Parathyroid adenoma (tissue), 2 donors: ENCODE measurements around the gene TBC1D5.

ENCODE experiments used
- H2AFZ ChIP-seq: fragments of 300-600 bp; sonication (generic); one replicate; pipeline ENCODE4 v1.7.0; 2017; ENCODE audit warnings: antibody characterized with exemption, mild to moderate bottlenecking
- H3K27ac ChIP-seq: fragments of 300-600 bp; sonication (generic); one replicate; pipeline ENCODE4 v1.7.0; 2017
- H3K27me3 ChIP-seq: fragments of 300-600 bp; sonication (generic); one replicate; pipeline ENCODE4 v1.7.0; 2017; ENCODE audit warnings: low read length; ENCODE audit not compliant: control insufficient read depth, insufficient read depth
- H3K36me3 ChIP-seq: fragments of 300-600 bp; sonication (generic); one replicate; pipeline ENCODE4 v1.7.0; 2017; ENCODE audit warnings: low read length; ENCODE audit not compliant: control insufficient read depth, insufficient read depth
- H3K4me1 ChIP-seq: fragments of 300-600 bp; sonication (generic); one replicate; pipeline ENCODE4 v1.7.0; 2017; ENCODE audit warnings: control low read depth
- H3K4me2 ChIP-seq: fragments of 300-600 bp; sonication (generic); one replicate; pipeline ENCODE4 v1.7.0; 2017; ENCODE audit warnings: low read length
- H3K4me3 ChIP-seq: fragments of 300-600 bp; sonication (generic); one replicate; pipeline ENCODE4 v1.7.0; 2017; ENCODE audit warnings: low read depth, low read length
- H3K79me2 ChIP-seq: fragments of 300-600 bp; sonication (generic); one replicate; pipeline ENCODE4 v1.7.0; 2017; ENCODE audit warnings: control low read depth
- H3K9ac ChIP-seq: fragments of 300-600 bp; sonication (generic); one replicate; pipeline ENCODE4 v1.7.0; 2017; ENCODE audit warnings: mild to moderate bottlenecking
- H3K9me3 ChIP-seq: fragments of 300-600 bp; sonication (generic); one replicate; pipeline ENCODE4 v1.7.0; 2017; ENCODE audit warnings: low read length; ENCODE audit not compliant: control insufficient read depth
- CTCF ChIP-seq: fragments of 300-600 bp; sonication (generic); IDR thresholded peaks from one replicate; pipeline ENCODE4 v1.7.0; 2017; ENCODE audit warnings: antibody characterized with exemption, mild to moderate bottlenecking
- donor health status: primary hyperparathyroidism.

The TBC1D5 gene

GRCh38 chr3:17207019-17207418 lies 535.4 kb downstream of the TBC1D5 start:
- H3K4me2 ChIP-seq: no peak overlapping the region
- H2AFZ ChIP-seq: no peak overlapping the region
- H3K9me3 ChIP-seq: no peaks in the 10 kb centered on the region
- H3K27me3 ChIP-seq: no peaks in the 10 kb centered on the region
- no peak overlapping the region for H3K9ac ChIP-seq
- H3K27ac ChIP-seq: no peak overlapping the region
- no peaks in the 10 kb centered on the region for H3K4me1 ChIP-seq
- no peaks in the 10 kb centered on the region for H3K36me3 ChIP-seq
- TF ChIP-seq CTCF: no peak
- no peak overlapping the region for H3K4me3 ChIP-seq
- no peaks in the 10 kb centered on the region for H3K79me2 ChIP-seq

GRCh38 chr3:17204049-17204650 lies 538.3 kb downstream of the TBC1D5 start:
- H3K79me2 ChIP-seq: no peaks in the 10 kb centered on the region
- H3K36me3 ChIP-seq: no peaks in the 10 kb centered on the region
- no peaks in the 10 kb centered on the region for H3K27me3 ChIP-seq
- H3K9me3 ChIP-seq: no peaks in the 10 kb centered on the region
- no peak overlapping the region for H3K4me2 ChIP-seq
- H2AFZ ChIP-seq: no peak overlapping the region
- no peak for TF ChIP-seq CTCF
- H3K4me3 ChIP-seq: no peak overlapping the region
- H3K4me1 ChIP-seq: no peaks in the 10 kb centered on the region
- H3K27ac ChIP-seq: no peak overlapping the region
- no peak overlapping the region for H3K9ac ChIP-seq

- H3K79me2 ChIP-seq: no peaks in the 10 kb centered on the region
- H3K9me3 ChIP-seq: no peaks in the 10 kb centered on the region
- H3K4me1 ChIP-seq: no peaks in the 10 kb centered on the region
- H3K4me2 ChIP-seq: no peak overlapping the region
- no peak overlapping the region for H2AFZ ChIP-seq
- no peak overlapping the region for H3K9ac ChIP-seq
- H3K27ac ChIP-seq: no peak overlapping the region
- no peak for TF ChIP-seq CTCF
- no peaks in the 10 kb centered on the region for H3K36me3 ChIP-seq
- no peak overlapping the region for H3K4me3 ChIP-seq
- no peaks in the 10 kb centered on the region for H3K27me3 ChIP-seq
Measured at GRCh38 chr3:17201538-17201937, 540.9 kb downstream of the TBC1D5 start.

- Histone ChIP-seq H3K4me2 (no peak overlapping the region), H3K27ac (no peak overlapping the region), H3K4me3 (no peak overlapping the region), H3K4me1 (no peaks in the 10 kb centered on the region), H3K9me3 (no peaks in the 10 kb centered on the region), H3K36me3 (no peaks in the 10 kb centered on the region), H2AFZ (no peak overlapping the region), H3K27me3 (no peaks in the 10 kb centered on the region), H3K79me2 (no peaks in the 10 kb centered on the region), H3K9ac (no peak overlapping the region)
- TF ChIP-seq CTCF: no peak
Measured at GRCh38 chr3:17195856-17196604, 546.4 kb downstream of the TBC1D5 start.

- Histone ChIP-seq H3K27me3 (no peaks in the 10 kb centered on the region), H3K9ac (no peak overlapping the region), H3K4me1 (no peaks in the 10 kb centered on the region), H2AFZ (no peak overlapping the region), H3K27ac (no peak overlapping the region), H3K36me3 (no peaks in the 10 kb centered on the region), H3K4me3 (no peak overlapping the region), H3K79me2 (no peaks in the 10 kb centered on the region), H3K9me3 (no peaks in the 10 kb centered on the region), H3K4me2 (no peak overlapping the region)
- no peak for TF ChIP-seq CTCF
Measured at GRCh38 chr3:17195192-17195611, 547.2 kb downstream of the TBC1D5 start.
